SK-N-SH (cell line): ENCODE data around the gene SRSF3. TPM values are rescaled to one million over a fixed set of nuclear protein-coding genes. Genes with fewer than 3 reads are reported as not detected.
A peak's percentile ranks its signal among the peaks of the same experiment; 100 is the strongest.
"Not testable (repeated sequence)": the region's sequence is repeated elsewhere in the genome, so short reads cannot be mapped to it uniquely, and the experiment has no call there.

Source experiments
- CTCF ChIA-PET: fragments of 300-600, 350-600 bp; formaldehyde crosslinking; extraction: SDS; loops from one replicate; lab custom pipeline; 2021; lab: Yijun Ruan, JAX
- POLR2A ChIA-PET: fragments of 350-600 bp; sonication (Branson Sonifier 250); formaldehyde crosslinking; extraction: SDS; loops from one replicate; lab custom pipeline; 2020; ENCODE audit warnings: antibody characterized with exemption, inconsistent platforms; lab: Yijun Ruan, JAX
- DNase-seq: peaks from one replicate; pipeline ENCODE4 v3.0.0; 2012
- H2AFZ ChIP-seq: fragments of 200-600 bp; sonication (generic); 2 replicates; pipeline ENCODE4 v1.8.1; 2016; ENCODE audit warnings: antibody characterized with exemption, mild to moderate bottlenecking, low read depth
- H3F3A ChIP-seq: fragments of 200-600 bp; sonication (generic); replicated peaks from 2 replicates; pipeline ENCODE3; 2016; ENCODE audit warnings: antibody characterized with exemption, mild to moderate bottlenecking; ENCODE audit not compliant: insufficient read depth
- H3K27ac ChIP-seq, 2 experiments: fragments of 200-500 bp in 1 of 2; fragments of 200-600 bp in 1 of 2; sonication (Bioruptor generic) in 1 of 2; sonication (generic), shearing (Covaris generic) in 1 of 2; 2 replicates each; pipeline versions ENCODE4 v1.5.1 to v1.6.1; 2014 to 2016; ENCODE audit warnings: low read depth in 2 of 2, inconsistent platforms in 1 of 2, low read length in 1 of 2, mild to moderate bottlenecking in 1 of 2, mixed read lengths in 1 of 2
- H3K27me3 ChIP-seq: fragments of 200-600 bp; sonication (generic), shearing (Covaris generic); 2 replicates; pipeline ENCODE4 v1.6.1; 2016; ENCODE audit warnings: mixed run types; ENCODE audit not compliant: insufficient read depth
- H3K36me3 ChIP-seq, 2 experiments: fragments of 200-500 bp in 1 of 2; fragments of 200-600 bp in 1 of 2; sonication (Bioruptor generic) in 1 of 2; sonication (generic) in 1 of 2; replicated peaks in 1 of 2; 2 replicates each; pipeline versions ENCODE3 to v1.5.1; 2014 to 2016; ENCODE audit warnings: low read length in 1 of 2, mild to moderate bottlenecking in 1 of 2; ENCODE audit not compliant: insufficient read depth in 2 of 2, control insufficient read depth in 1 of 2
- H3K4me1 ChIP-seq, 2 experiments: fragments of 200-500 bp in 1 of 2; fragments of 200-600 bp in 1 of 2; sonication (Bioruptor generic) in 1 of 2; sonication (generic), shearing (Covaris generic) in 1 of 2; 2 replicates each; pipeline versions ENCODE4 v1.5.1 to v1.6.1; 2014 to 2016; ENCODE audit warnings: low read depth in 1 of 2, low read length in 1 of 2, mixed run types in 1 of 2; ENCODE audit not compliant: insufficient read depth in 2 of 2, control insufficient read depth in 1 of 2
- H3K4me2 ChIP-seq: fragments of 200-600 bp; sonication (generic), shearing (Covaris generic); 2 replicates; pipeline ENCODE4 v1.6.1; 2017; ENCODE audit warnings: mixed run types
- H3K4me3 ChIP-seq, 2 experiments: fragments of 200-500 bp in 1 of 2; fragments of 200-600 bp in 1 of 2; sonication (Bioruptor generic) in 1 of 2; sonication (generic), shearing (Covaris generic) in 1 of 2; 2 replicates each; pipeline versions ENCODE4 v1.5.1 to v1.8.1; 2014 to 2016; ENCODE audit warnings: low read depth in 2 of 2, inconsistent platforms in 1 of 2, low read length in 1 of 2, mild to moderate bottlenecking in 1 of 2, mixed read lengths in 1 of 2, moderate library complexity in 1 of 2
- H3K79me2 ChIP-seq: fragments of 200-600 bp; sonication (generic); 2 replicates; pipeline ENCODE4 v1.8.1; 2017; ENCODE audit warnings: mild to moderate bottlenecking; ENCODE audit not compliant: insufficient read depth
- H3K9ac ChIP-seq: fragments of 200-600 bp; sonication (generic); 2 replicates; pipeline ENCODE4 v1.6.1; 2017; ENCODE audit warnings: mixed run types
- H3K9me2 ChIP-seq: fragments of 200-600 bp; sonication (generic); 2 replicates; pipeline ENCODE4 v1.6.1; 2017; ENCODE audit warnings: mixed run types
- H3K9me3 ChIP-seq: fragments of 200-600 bp; sonication (generic); 2 replicates; pipeline ENCODE4 v1.6.1; 2017; ENCODE audit warnings: mixed run types, mild to moderate bottlenecking, moderate library complexity
- H4K20me1 ChIP-seq: fragments of 200-600 bp; sonication (generic); 2 replicates; pipeline ENCODE4 v1.6.1; 2017; ENCODE audit warnings: mild to moderate bottlenecking, mixed run types; ENCODE audit not compliant: insufficient read depth
- FOSL2 ChIP-seq: IDR thresholded peaks from 2 replicates; pipeline ENCODE4 v1.4.0; 2012; ENCODE audit warnings: low read depth, mild to moderate bottlenecking, moderate library complexity, borderline replicate concordance
- FOXM1 ChIP-seq: IDR thresholded peaks from 2 replicates; pipeline ENCODE4 v1.4.0; 2012; ENCODE audit warnings: low read depth, mild to moderate bottlenecking
- GATA2 ChIP-seq: sonication (generic); formaldehyde crosslinking; IDR thresholded peaks from 2 replicates; pipeline ENCODE4 v1.5.0; 2020; ENCODE audit warnings: mild to moderate bottlenecking, missing genetic modification reagents
- JUND ChIP-seq: IDR thresholded peaks from 2 replicates; pipeline ENCODE4 v1.4.0; 2012
- POLR2AphosphoS5 ChIP-seq: IDR thresholded peaks from 2 replicates; pipeline ENCODE4 v1.6.1; 2012; ENCODE audit warnings: low read depth, low read length
- REST ChIP-seq: IDR thresholded peaks from 2 replicates; pipeline ENCODE4 v1.6.1; 2012; ENCODE audit warnings: mild to moderate bottlenecking, low read depth, low read length, moderate library complexity
- RXRA ChIP-seq: IDR thresholded peaks from 2 replicates; pipeline ENCODE4 v1.4.0; 2012; ENCODE audit warnings: low read depth, mild to moderate bottlenecking, borderline replicate concordance
- SMC3 ChIP-seq: IDR thresholded peaks from 2 replicates; pipeline ENCODE4 v1.6.1; 2012; ENCODE audit warnings: low read depth, low read length, improper control_type of control experiment
- TAF1 ChIP-seq: IDR thresholded peaks from 2 replicates; pipeline ENCODE4 v1.6.1; 2012; ENCODE audit warnings: low read depth, mild to moderate bottlenecking, low read length, moderate library complexity, borderline replicate concordance
- USF2 ChIP-seq: fragments of 150-350 bp; IDR thresholded peaks from 2 replicates; pipeline ENCODE4 v1.6.1; 2017; ENCODE audit warnings: antibody characterized with exemption, low read length, low read depth, borderline replicate concordance
- WGBS: methylation state at CpG from one replicate; pipeline ENCODE4 v1.1.6; 2017; ENCODE audit warnings: low lambda C conversion rate; 5-methylcytosine and 5-hydroxymethylcytosine counted together
- polyA plus RNA-seq, 3 experiments: library from polyadenylated mRNA; depleted of rRNA; stranded (reverse); fragments of >200 nt; gene quantifications; 2 replicates each; pipeline ENCODE4 v1.2.3, GENCODE V29; 2012
- TF ChIP-seq, protein P1 (sequence below): IDR thresholded peaks from 2 replicates; pipeline ENCODE4 v1.4.0; 2012; ENCODE audit warnings: low read depth
- TF ChIP-seq, protein P2 (sequence below): IDR thresholded peaks from 2 replicates; pipeline ENCODE4 v1.4.0; 2012; ENCODE audit warnings: low read depth, borderline replicate concordance

SRSF3 gene
- polyA plus RNA-seq, 1 of the 3 experiments (the other 2 are of a cell fraction) = 351 TPM

DNA sequence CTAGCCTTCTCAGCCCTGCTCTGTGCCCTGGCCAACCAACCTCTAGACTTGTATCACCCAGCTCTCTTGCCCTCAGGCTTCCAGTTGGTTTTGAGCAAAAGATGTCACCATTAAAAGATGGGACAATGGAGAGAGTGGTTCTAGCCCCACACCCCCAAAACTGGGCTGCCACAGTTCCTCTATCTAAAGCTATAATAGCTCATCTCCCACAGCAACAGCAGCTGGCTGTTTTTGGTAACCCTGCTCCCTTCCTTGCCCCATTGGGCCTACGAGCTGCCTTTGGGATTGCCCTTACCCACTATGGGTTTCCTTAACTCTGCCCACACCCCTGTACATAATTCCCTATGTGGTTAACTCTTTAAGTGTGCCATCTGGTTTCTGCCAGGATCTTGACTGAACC lies 7.6 kb upstream of the SRSF3 start:
- no peak overlapping the region for H3K4me3 ChIP-seq
- DNase-seq = no peak

GRCh38 chr6:36589025-36589400 lies 5.1 kb upstream of the SRSF3 start:
- H3K9me2 ChIP-seq, H3K4me1 ChIP-seq, H3K27me3 ChIP-seq, H4K20me1 ChIP-seq, H3K9me3 ChIP-seq, H3K4me2 ChIP-seq, DNase-seq, H2AFZ ChIP-seq, H3K4me3 ChIP-seq, POLR2A ChIA-PET, H3K79me2 ChIP-seq, H3K9ac ChIP-seq, H3K27ac ChIP-seq, H3K36me3 ChIP-seq: not testable (repeated sequence)
- 95% methylated on average over 9 of the region's 9 CpGs for WGBS
- CTCF ChIA-PET = interaction anchor here (0.9 kb wide), 1 partner anchor 20 kb away, joined by 3 read pairs; no protein-coding TSS in a partner anchor
- H3F3A ChIP-seq = peaks cover 16% of the 10 kb centered on the region

More for the DNA sequence above, 7.6 kb upstream of the SRSF3 start:
- H3K9me3 ChIP-seq = no peaks in the 10 kb centered on the region
- H3K79me2 ChIP-seq = no peaks in the 10 kb centered on the region
- H3K27ac ChIP-seq = no peak overlapping the region
- 82% methylated on average over 1 of the region's 1 CpG for WGBS
- ChIA-PET POLR2A (interaction anchor here (0.7 kb wide), 1 partner anchor 92 kb away, joined by 3 read pairs; the partner anchor contains the start of gene CDKN1A), CTCF (no interaction called here)
- H3K4me1 ChIP-seq = no peaks in the 10 kb centered on the region
- H3F3A ChIP-seq = no peaks in the 10 kb centered on the region
- H2AFZ ChIP-seq = no peak overlapping the region
- H3K27me3 ChIP-seq = no peaks in the 10 kb centered on the region
- no peaks in the 10 kb centered on the region for H4K20me1 ChIP-seq
- no peak overlapping the region for H3K9ac ChIP-seq
- H3K36me3 ChIP-seq = no peaks in the 10 kb centered on the region
- no peak overlapping the region for H3K4me2 ChIP-seq
- no peaks in the 10 kb centered on the region for H3K9me2 ChIP-seq
- no peak for TF ChIP-seq SMC3
- TF ChIP-seq TAF1 = no peak

GRCh38 chr6:36590237-36590636 lies 3.9 kb upstream of the SRSF3 start:
- Histone ChIP-seq H3K36me3 (peaks cover 0 to 6% of the 10 kb centered on the region in 2 experiments), H3K4me2 (no peak overlapping the region), H3K9me2 (no peaks in the 10 kb centered on the region), H3K4me1 (peaks cover 0 to 6% of the 10 kb centered on the region in 2 experiments; a peak in 1 of 4 replicates), H3K9ac (no peak overlapping the region), H3F3A (peaks cover 21% of the 10 kb centered on the region), H3K27ac (no peak overlapping the region), H4K20me1 (peaks cover 6% of the 10 kb centered on the region), H3K4me3 (no peak overlapping the region), H2AFZ (peak overlapping the region; percentile 69), H3K27me3 (no peaks in the 10 kb centered on the region), H3K9me3 (no peaks in the 10 kb centered on the region), H3K79me2 (peaks cover 17% of the 10 kb centered on the region)
- ChIA-PET CTCF (no interaction called here), POLR2A (no interaction called here)
- WGBS = 33% methylated on average over 1 of the region's 1 CpG
- TF ChIP-seq POLR2AphosphoS5 = no peak
- peak; percentile 65; the same call in 1 of the 2 replicates for TF ChIP-seq FOSL2
- TF ChIP-seq JUND = peak; percentile 49
- no peak for TF ChIP-seq USF2
- TF ChIP-seq, protein P1, sequence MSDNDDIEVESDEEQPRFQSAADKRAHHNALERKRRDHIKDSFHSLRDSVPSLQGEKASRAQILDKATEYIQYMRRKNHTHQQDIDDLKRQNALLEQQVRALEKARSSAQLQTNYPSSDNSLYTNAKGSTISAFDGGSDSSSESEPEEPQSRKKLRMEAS = no peak
- TF ChIP-seq FOXM1 = no peak
- TF ChIP-seq, protein P2, sequence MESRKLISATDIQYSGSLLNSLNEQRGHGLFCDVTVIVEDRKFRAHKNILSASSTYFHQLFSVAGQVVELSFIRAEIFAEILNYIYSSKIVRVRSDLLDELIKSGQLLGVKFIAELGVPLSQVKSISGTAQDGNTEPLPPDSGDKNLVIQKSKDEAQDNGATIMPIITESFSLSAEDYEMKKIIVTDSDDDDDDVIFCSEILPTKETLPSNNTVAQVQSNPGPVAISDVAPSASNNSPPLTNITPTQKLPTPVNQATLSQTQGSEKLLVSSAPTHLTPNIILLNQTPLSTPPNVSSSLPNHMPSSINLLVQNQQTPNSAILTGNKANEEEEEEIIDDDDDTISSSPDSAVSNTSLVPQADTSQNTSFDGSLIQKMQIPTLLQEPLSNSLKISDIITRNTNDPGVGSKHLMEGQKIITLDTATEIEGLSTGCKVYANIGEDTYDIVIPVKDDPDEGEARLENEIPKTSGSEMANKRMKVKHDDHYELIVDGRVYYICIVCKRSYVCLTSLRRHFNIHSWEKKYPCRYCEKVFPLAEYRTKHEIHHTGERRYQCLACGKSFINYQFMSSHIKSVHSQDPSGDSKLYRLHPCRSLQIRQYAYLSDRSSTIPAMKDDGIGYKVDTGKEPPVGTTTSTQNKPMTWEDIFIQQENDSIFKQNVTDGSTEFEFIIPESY = no peak
- TF ChIP-seq GATA2 (CRISPR knock-in tag) = no peak
- no peak for TF ChIP-seq TAF1
- TF ChIP-seq RXRA = no peak
- TF ChIP-seq REST = no peak
- DNase-seq = no peak
